GM23338 (cell line): ENCODE data around the gene BCKDK.

Experiments
- CREB1 ChIP-seq: fragments of 250-450 bp; sonication (Bioruptor Pico); IDR thresholded peaks from 2 replicates; pipeline ENCODE4 v1.5.0; 2020; ENCODE audit warnings: low read depth, mild to moderate bottlenecking, moderate library complexity
- CTCF ChIP-seq, 2 experiments: fragments of 200-600 bp in 1 of 2; sonication (generic) in 1 of 2; conservative IDR thresholded peaks; 2 replicates each; pipeline versions ENCODE4 v1.5.1 to v1.6.1; 2016 to 2017; ENCODE audit warnings: antibody characterized with exemption in 2 of 2, low read depth in 2 of 2, mild to moderate bottlenecking in 2 of 2, moderate library complexity in 1 of 2
- EZH2 ChIP-seq: fragments of 200-600 bp; sonication (generic); IDR thresholded peaks from one replicate; pipeline ENCODE4 v1.8.0; 2017; ENCODE audit warnings: antibody characterized with exemption, mild to moderate bottlenecking, low read depth; ENCODE audit not compliant: unreplicated experiment
- NANOG ChIP-seq: IDR thresholded peaks from 2 replicates; pipeline ENCODE4 v1.6.1; 2016; ENCODE audit warnings: antibody characterized with exemption, borderline replicate concordance
- POLR2AphosphoS5 ChIP-seq: IDR thresholded peaks from 2 replicates; pipeline ENCODE4 v1.6.1; 2016; ENCODE audit warnings: antibody characterized with exemption, low read depth
- REST ChIP-seq: IDR thresholded peaks from one replicate; pipeline ENCODE4 v1.6.1; 2018; ENCODE audit warnings: antibody characterized with exemption; ENCODE audit not compliant: unreplicated experiment
- STAT1 ChIP-seq: IDR thresholded peaks from one replicate; pipeline ENCODE4 v1.6.1; 2016; ENCODE audit warnings: antibody characterized with exemption; ENCODE audit not compliant: unreplicated experiment

DNA sequence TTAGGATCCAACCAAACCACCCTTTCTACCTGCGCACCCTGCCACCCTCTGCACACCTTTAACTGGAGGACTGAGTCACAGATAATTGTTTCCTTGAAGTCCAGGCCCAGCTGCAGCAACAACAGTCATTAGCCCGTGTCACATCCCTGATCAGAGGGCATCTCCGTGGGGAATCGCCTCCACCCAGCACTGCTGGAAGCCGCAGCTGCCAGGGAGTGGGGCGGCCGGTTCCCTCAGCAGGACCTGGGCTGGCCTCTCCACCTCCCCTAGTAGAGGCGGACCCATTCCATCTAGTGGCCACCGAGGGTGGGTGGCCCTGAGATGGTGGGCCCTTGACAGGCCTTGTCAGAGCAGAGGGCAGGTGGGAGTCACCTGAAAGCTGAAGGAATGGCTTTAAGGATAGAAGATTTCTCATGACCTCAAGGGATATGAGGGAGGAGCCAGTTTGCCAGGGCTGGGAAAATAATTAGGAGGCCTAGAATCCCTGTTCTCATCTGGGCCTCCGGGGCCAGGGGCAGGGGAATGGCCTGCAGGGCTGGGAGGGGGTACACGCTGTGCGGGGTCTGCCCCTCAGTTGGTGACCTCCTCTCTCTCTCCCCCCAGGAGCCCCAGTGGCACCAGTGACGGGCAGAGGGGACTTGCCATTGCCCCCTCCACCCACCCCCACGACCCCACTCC, 25.7 kb upstream of the BCKDK start:
- TF ChIP-seq CTCF (conservative IDR thresholded peaks at IDR 0.05; ENCODE audit: low read depth in 2 of 2) (no peak), REST (no peak), NANOG (no peak), EZH2 (no peak), STAT1 (no peak), CREB1 (CRISPR knock-in tag) (no peak), POLR2AphosphoS5 (no peak)
